ENCODE measurements around the gene RNF125.
A peak's percentile ranks its signal among the peaks of the same experiment; 100 is the strongest.
"Not testable (repeated sequence)": the region's sequence is repeated elsewhere in the genome, so short reads cannot be mapped to it uniquely, and the experiment has no call there.

RNF125 gene

GRCh38 chr18:32019949-32020625, 1.5 kb downstream of the RNF125 start:
- not testable (repeated sequence) for H3K36me3 ChIP-seq (ENCODE audit: control insufficient read depth in 2 of 2, insufficient read depth in 1 of 2, low read length in 2 of 2); H3K4me1 ChIP-seq (ENCODE audit: control insufficient read depth, insufficient read depth, low read length); H3K4me3 ChIP-seq (ENCODE audit: low read depth, low read length); H3K9me3 ChIP-seq (ENCODE audit: control insufficient read depth, insufficient read depth, low read depth, low read length); H3K27ac ChIP-seq (ENCODE audit: extremely low read depth, low read depth, low read length)
- ChIA-PET POLR2A (interaction anchor here (0.6 to 2.9 kb wide), 9 partner anchors 29 to 1561 kb away, joined by 3 to 30 read pairs (median 9); partner anchors contain the start of genes RNF138 and TRAPPC8), CTCF (interaction anchor here (0.7 to 2.0 kb wide), 8 partner anchors 8 to 795 kb away, joined by 3 to 7 read pairs (median 4); no protein-coding TSS in a partner anchor)
- TF ChIP-seq EGR2 (tag by site-specific recombination; IDR thresholded peaks at IDR 0.05; ENCODE audit: low read depth): peak; percentile 69
- peak; percentile 86 for TF ChIP-seq ZFHX2 (tag by site-specific recombination; conservative IDR thresholded peaks at IDR 0.05)
- TF ChIP-seq ZSCAN4 (tag by site-specific recombination; IDR thresholded peaks at IDR 0.05): 0 out of 2 replicates have a peak, but pooled peaks have one; percentile 11

- H3K27ac ChIP-seq (ENCODE audit: extremely low read depth, low read depth, low read length): no peak overlapping the region
- no peak overlapping the region for H3K4me3 ChIP-seq (ENCODE audit: low read depth, low read length)
- ChIA-PET CTCF (no interaction called here), POLR2A (no interaction called here)
- TF ChIP-seq KLF9 (tag by site-specific recombination; IDR thresholded peaks at IDR 0.05; ENCODE audit: low read depth) (no peak), TSHZ1 (tag by site-specific recombination; IDR thresholded peaks at IDR 0.05; ENCODE audit: borderline replicate concordance) (no peak), ZNF394 (tag by site-specific recombination; IDR thresholded peaks at IDR 0.05; ENCODE audit: borderline replicate concordance) (no peak)
- H3K4me1 ChIP-seq (ENCODE audit: control insufficient read depth, insufficient read depth, low read length): no peaks in the 10 kb centered on the region
- H3K36me3 ChIP-seq (ENCODE audit: control insufficient read depth in 2 of 2, insufficient read depth in 1 of 2, low read length in 2 of 2): no peaks in the 10 kb centered on the region
- no peaks in the 10 kb centered on the region for H3K9me3 ChIP-seq (ENCODE audit: control insufficient read depth, insufficient read depth, low read depth, low read length)
These were observed 3.3 kb downstream of the RNF125 start for GRCh38 chr18:32021756-32022564.

- no peak overlapping the region for H3K4me3 ChIP-seq (ENCODE audit: low read depth, low read length)
- TF ChIP-seq ZNF510 (tag by site-specific recombination; IDR thresholded peaks at IDR 0.05; ENCODE audit: insufficient replicate concordance): no peak
- no peak for TF ChIP-seq ZNF670 (tag by site-specific recombination; IDR thresholded peaks at IDR 0.05; ENCODE audit: low read depth)
- no peak for TF ChIP-seq ZNF610 (tag by site-specific recombination; IDR thresholded peaks at IDR 0.05; ENCODE audit: borderline replicate concordance)
- TF ChIP-seq ZNF843 (tag by site-specific recombination; IDR thresholded peaks at IDR 0.05): no peak
- TF ChIP-seq TCF7L2 (IDR thresholded peaks at IDR 0.05; ENCODE audit: borderline replicate concordance, low read depth, low read length): no peak
- no peak for TF ChIP-seq ZNF23 (tag by site-specific recombination; IDR thresholded peaks at IDR 0.05; ENCODE audit: borderline replicate concordance)
- no peak for TF ChIP-seq INSM2 (tag by site-specific recombination; IDR thresholded peaks at IDR 0.05)
- ChIA-PET POLR2A (no interaction called here), CTCF (no interaction called here)
- no peaks in the 10 kb centered on the region for H3K9me3 ChIP-seq (ENCODE audit: control insufficient read depth, insufficient read depth, low read depth, low read length)
- H3K36me3 ChIP-seq (ENCODE audit: control insufficient read depth in 2 of 2, insufficient read depth in 1 of 2, low read length in 2 of 2): no peaks in the 10 kb centered on the region
- H3K27ac ChIP-seq (ENCODE audit: extremely low read depth, low read depth, low read length): no peak overlapping the region
- no peaks in the 10 kb centered on the region for H3K4me1 ChIP-seq (ENCODE audit: control insufficient read depth, insufficient read depth, low read length)
These were observed 7.1 kb downstream of the RNF125 start for GRCh38 chr18:32025744-32026143.

All from HEK293 (cell line).